GM13977 (cell line): ENCODE measurements around the gene PARD3.

Experiments used
- DNase-seq: peaks from one replicate; pipeline ENCODE4 v3.0.0; 2012; ENCODE audit warnings: low spot score
- CTCF ChIP-seq: IDR thresholded peaks from 2 replicates; pipeline ENCODE4 v1.5.1; 2012; ENCODE audit warnings: mild to moderate bottlenecking, control low read depth; ENCODE audit not compliant: insufficient read depth; ENCODE audit errors: extremely low read depth, missing control alignments
- in situ Hi-C: fragments of 300-500 bp; cut with MboI; formaldehyde crosslinking; loops from one replicate; pipeline ENCODE4 v1.12.0; 2022; ENCODE audit warnings: low sequenced_read_pairs, low pct_unique_long_range_greater_than_20kb, mixed read lengths, inconsistent platforms; ENCODE audit not compliant: unreplicated experiment

The PARD3 gene

GRCh38 chr10:34222359-34222758 is 592.7 kb downstream of the PARD3 start:
- TF ChIP-seq CTCF = no peak
- in situ Hi-C loops = no loop called here
- DNase-seq = no peak

- no peak for DNase-seq
- in situ Hi-C loops = no loop called here
- no peak for TF ChIP-seq CTCF
These were observed 595.1 kb downstream of the PARD3 start for GRCh38 chr10:34219753-34220548.

GRCh38 chr10:34217524-34217923 is 597.6 kb downstream of the PARD3 start:
- TF ChIP-seq CTCF = no peak
- no peak for DNase-seq
- in situ Hi-C loops = no loop called here

- in situ Hi-C loops = no loop called here
- no peak for DNase-seq
- TF ChIP-seq CTCF = no peak
These were observed 598.6 kb downstream of the PARD3 start for GRCh38 chr10:34216348-34216945.

- TF ChIP-seq CTCF = no peak
- in situ Hi-C loops = no loop called here
- DNase-seq = no peak
These were observed 601.3 kb downstream of the PARD3 start for GRCh38 chr10:34213805-34214197.

GRCh38 chr10:34213193-34213804 is 601.8 kb downstream of the PARD3 start:
- DNase-seq = no peak
- in situ Hi-C loops = no loop called here
- TF ChIP-seq CTCF = no peak
